Mononuclear cell (primary cell): Measurements from ENCODE around the gene COL3A1. TPM values are rescaled to one million over a fixed set of nuclear protein-coding genes. Genes with fewer than 3 reads are reported as not detected.

Experiments used
- H3K27me3 ChIP-seq: 2 replicates; pipeline ENCODE4 v1.6.0; 2011; ENCODE audit warnings: low read length, control low read depth; ENCODE audit not compliant: insufficient read depth
- H3K4me1 ChIP-seq: 2 replicates; pipeline ENCODE4 v1.5.1; 2011; ENCODE audit warnings: mild to moderate bottlenecking, low read length, control low read depth; ENCODE audit not compliant: insufficient read depth
- H3K4me3 ChIP-seq: 2 replicates; pipeline ENCODE4 v1.5.1; 2011; ENCODE audit warnings: mild to moderate bottlenecking, low read length, moderate library complexity
- H3K9me3 ChIP-seq: 2 replicates; pipeline ENCODE4 v1.5.1; 2011; ENCODE audit warnings: low read depth, mild to moderate bottlenecking, control low read depth, low read length
- total RNA-seq: library from RNA; depleted of rRNA; stranded (reverse); fragments of >200 nt; gene quantifications from one replicate; pipeline ENCODE4 v1.2.3, GENCODE V29; 2012

COL3A1 gene
- total RNA-seq, 1 donor = 0.42 TPM

DNA sequence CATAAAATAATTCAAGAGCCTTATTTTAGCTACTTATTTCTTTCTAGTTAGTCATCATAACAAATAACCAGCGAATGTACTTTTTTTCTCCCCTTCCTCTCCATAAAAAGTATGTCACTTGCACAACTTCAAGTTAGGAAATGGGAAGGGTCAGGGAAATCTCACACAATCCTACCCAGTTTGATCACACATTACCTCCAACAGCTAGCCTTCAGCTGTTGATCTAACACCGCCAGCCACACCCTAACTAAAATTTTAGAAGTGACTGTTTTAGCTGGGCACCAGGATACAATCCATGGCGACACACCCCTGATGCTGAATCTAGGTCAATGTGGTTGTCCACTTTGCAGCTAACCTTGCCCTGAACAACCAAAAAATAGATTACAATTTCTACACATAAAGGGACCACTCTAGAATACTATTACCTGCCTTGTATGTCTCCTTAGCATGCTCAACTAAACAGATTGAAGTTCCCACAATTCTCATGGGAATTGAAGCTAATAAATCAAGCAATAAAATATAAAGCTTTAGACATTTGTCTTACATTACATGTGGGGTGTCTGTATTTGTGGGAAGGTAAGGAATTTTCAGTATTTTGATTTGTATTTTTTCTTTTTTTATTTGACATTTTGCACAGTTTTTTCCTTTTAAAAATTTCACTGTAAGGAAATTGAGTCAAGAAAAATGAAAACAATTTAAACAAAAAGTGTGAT is 7.3 kb upstream of the COL3A1 start:
- Histone ChIP-seq H3K4me3 (no peak overlapping the region), H3K9me3 (no peaks in the 10 kb centered on the region), H3K4me1 (no peaks in the 10 kb centered on the region)

DNA sequence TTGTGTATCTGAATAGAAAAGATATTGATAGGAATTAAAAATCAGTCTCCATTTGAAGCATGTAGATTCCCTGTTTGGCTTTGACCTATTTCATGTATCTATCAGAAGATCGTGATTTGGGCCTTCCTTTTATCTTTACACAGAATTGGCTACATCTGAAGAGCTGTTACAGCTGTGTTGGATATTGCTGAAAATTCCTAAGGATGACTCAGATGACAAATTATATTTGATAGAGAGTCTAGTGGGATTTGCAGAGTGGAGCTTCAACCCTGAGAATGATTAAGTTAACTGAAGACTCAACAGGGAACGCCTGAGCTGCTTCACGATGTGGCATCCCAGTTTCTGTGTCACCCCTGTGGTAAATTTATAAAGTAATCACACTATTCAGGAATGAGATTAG is 4.9 kb upstream of the COL3A1 start:
- H3K4me3 ChIP-seq = no peak overlapping the region
- no peaks in the 10 kb centered on the region for H3K27me3 ChIP-seq
- H3K4me1 ChIP-seq = no peaks in the 10 kb centered on the region
- H3K9me3 ChIP-seq = no peaks in the 10 kb centered on the region

More for the DNA sequence above, 7.3 kb upstream of the COL3A1 start:
- no peaks in the 10 kb centered on the region for H3K27me3 ChIP-seq

DNA sequence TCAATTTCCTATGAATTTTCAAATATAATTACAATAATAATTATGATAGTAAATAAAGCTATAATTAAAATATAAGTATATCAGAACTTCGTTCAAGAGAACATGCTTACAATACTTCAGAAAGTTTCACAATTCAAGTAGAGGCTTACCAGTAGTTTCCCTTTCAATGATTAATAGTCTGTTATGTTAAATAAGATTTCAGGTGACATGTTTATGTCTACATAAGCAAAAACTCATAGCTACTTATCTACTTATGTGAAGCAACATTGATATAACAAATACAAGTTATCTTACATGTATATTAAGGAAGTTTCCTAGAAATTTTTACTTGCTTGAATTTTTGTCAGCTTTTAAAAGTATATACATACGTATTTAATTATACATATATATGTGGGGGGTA is 4.5 kb upstream of the COL3A1 start:
- Histone ChIP-seq H3K27me3 (no peaks in the 10 kb centered on the region), H3K4me1 (no peaks in the 10 kb centered on the region), H3K4me3 (no peak overlapping the region), H3K9me3 (no peaks in the 10 kb centered on the region)

DNA sequence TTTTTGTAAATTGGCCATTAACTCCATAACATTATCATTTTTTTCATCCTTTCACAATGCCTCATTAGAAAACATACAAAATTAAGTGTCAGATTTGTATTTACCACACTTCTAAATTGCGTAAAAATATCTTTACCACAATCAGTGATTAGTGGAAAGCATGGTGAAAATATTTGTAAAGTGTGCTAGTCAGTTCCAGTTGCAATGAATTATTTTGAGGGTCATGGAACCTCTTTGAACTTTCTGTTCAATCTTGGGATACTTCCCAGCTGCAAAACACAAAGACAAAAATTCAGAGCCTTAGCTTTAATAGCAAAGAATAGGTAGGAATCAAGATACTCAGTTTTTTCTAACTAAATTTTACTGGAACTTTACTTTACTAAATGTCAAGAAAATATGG is 4.0 kb upstream of the COL3A1 start:
- H3K27me3 ChIP-seq = no peaks in the 10 kb centered on the region
- H3K4me3 ChIP-seq = no peak overlapping the region
- H3K4me1 ChIP-seq = no peaks in the 10 kb centered on the region
- no peaks in the 10 kb centered on the region for H3K9me3 ChIP-seq

DNA sequence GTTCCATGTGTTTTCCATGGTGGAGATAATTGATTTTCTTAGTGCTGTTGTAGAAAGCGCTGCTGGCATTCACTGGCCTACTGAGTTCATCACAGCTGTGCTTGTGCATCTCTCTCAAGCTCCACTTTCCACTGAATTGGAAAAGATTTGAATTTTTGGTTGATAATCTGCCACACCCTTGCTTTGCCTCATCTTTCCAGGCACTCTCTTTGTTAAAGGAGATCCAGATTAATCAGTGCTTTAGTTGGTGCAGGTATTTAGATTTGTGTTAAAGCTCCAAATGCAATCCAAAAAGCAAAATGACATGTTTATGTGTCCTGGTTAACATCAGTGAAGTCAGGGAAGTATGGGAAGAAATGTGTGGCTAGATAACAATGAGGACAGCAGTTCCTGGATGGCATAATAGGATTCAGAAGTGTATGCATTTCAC is 2.7 kb upstream of the COL3A1 start:
- Histone ChIP-seq H3K9me3 (no peaks in the 10 kb centered on the region), H3K4me1 (no peaks in the 10 kb centered on the region), H3K4me3 (no peak overlapping the region), H3K27me3 (no peaks in the 10 kb centered on the region)

DNA sequence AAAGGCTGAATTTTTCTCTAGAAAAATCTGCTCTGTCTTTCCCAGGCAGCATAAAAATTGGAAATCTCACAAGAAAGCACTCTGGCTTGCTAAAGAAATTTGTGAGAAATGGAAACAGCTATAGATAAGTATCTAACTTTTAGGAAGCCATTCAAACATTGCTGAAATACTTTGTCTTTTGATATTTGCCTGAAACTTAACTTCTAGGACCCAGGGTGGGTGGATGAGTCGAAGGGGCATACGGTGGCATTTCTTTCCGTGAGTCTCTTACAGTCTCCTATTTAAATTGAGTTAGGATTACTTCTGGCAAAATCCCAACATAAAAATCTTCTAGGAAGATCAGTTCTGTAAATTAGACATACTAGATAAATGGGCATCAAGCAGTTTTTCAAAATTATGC is 532 bp upstream of the COL3A1 start:
- Histone ChIP-seq H3K27me3 (no peaks in the 10 kb centered on the region), H3K9me3 (no peaks in the 10 kb centered on the region), H3K4me1 (no peaks in the 10 kb centered on the region), H3K4me3 (no peak overlapping the region)

DNA sequence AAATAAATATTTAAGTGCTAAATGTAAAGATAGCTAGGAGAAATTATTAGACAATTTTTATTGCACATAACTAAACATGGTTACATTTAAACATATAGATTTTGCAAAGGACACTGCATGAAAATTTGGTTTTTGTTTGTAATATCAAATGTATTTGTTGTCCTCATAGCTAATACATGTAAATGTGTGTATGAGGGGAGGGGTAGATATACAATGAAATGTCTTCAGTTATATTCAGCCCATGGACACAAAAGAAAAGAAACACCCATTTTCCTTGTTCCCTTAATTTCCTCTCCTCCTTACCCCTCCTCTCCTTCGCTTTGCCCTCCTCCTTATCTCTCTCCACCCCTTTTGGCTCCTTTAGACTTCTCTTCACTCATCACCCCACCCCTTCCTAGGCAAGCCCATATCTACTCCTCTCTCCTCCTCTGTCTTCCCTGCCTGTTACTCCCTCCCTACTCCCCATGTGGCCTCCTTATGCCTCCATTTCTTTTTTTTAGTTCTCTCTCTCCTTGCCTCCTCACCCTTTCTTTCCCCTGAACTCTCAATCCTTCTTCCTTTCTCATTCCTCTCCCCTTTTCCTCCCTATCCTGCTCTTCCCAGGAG is 1.4 kb downstream of the COL3A1 start:
- no peaks in the 10 kb centered on the region for H3K27me3 ChIP-seq
- H3K9me3 ChIP-seq = no peaks in the 10 kb centered on the region
- no peak overlapping the region for H3K4me3 ChIP-seq
- H3K4me1 ChIP-seq = no peaks in the 10 kb centered on the region

DNA sequence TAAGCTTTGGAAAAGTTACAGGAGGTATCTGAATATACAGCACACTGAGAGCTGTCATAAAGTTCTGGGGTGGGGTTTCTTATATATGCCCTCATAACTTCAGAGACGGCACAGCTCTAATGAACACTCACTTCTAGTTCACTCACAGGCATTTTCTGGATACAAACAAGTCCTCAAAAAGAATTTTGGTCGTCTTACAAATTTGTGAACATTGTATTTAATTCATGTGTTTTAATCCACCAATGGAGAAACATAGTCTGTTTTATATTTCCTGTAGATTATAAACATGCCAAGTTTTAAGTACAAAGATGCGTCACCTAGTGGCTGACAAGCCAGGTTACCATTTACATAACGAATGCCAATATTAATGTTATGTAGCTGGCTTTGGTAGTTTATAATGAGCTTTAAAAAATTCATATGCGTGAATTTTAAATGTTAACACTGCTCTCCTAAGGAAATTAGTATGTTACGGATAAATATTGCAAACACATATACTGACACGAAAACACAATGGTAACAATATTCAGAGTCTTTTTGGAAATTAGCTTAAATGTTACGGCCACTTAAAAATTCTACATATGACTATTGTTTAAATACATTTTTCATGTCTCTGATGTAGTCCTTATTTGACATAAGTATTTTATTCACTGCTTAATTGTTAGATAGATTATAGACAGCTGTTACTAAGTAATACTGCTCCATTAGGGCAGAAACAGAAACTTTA is 2.5 kb downstream of the COL3A1 start:
- H3K4me1 ChIP-seq = no peaks in the 10 kb centered on the region
- no peaks in the 10 kb centered on the region for H3K27me3 ChIP-seq
- no peak overlapping the region for H3K4me3 ChIP-seq
- no peaks in the 10 kb centered on the region for H3K9me3 ChIP-seq

DNA sequence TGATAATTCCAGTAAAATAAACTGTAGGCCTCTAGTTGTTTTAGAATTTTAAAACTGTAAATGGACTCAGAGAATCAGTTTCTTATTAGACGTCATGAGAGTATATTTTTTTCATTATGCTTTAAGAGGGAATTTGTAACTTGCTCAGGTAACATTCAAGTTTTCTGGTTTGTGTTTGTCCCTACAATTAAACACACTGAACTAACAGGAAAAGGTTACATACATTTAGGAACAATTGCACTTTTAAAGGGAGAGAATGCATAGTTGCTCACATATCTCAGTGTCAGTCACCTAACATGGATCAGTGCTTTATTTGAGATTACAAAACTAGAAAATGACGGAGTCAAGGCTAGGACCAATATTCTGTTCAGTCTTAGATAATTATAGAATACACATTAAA is 3.1 kb downstream of the COL3A1 start:
- H3K9me3 ChIP-seq = no peaks in the 10 kb centered on the region
- H3K4me3 ChIP-seq = no peak overlapping the region
- no peaks in the 10 kb centered on the region for H3K4me1 ChIP-seq
- no peaks in the 10 kb centered on the region for H3K27me3 ChIP-seq

DNA sequence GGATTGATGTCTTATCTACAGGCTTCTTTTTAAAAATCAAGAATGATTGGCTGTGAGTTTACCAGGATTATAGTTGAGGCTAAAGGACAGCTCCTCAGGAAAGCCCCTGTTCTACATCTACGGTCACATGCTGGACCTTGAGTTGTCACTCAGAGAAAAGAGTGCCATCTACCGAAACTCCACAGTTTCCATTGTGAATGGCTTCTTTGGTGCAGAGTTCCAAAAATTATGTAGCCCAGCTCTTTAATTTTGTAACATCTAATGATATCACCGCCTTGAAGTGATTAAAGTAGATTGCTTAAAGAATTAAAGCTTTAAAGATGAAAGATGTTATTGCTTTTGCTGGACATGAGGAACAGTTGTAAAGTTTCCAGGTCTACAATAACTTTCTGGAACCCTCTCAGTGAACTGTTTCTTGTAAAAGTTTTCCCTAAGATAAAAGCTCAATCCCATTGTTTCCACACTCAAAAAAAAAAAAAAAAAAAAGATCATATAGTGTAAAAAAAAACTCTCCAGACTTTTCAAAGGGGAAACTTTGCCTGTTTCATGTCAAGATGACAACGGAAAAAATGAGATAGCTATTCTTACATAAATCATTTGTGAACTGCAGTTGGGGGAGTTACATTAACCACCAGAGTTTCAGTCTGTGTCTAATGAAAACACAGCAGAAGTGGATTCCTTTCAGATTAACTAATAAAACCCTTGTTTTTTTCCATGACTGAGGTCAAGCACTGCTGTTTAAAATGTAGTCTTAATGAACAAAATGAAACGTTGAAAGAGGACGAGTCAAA is 4.3 kb downstream of the COL3A1 start:
- Histone ChIP-seq H3K4me1 (no peaks in the 10 kb centered on the region), H3K4me3 (no peak overlapping the region), H3K27me3 (no peaks in the 10 kb centered on the region), H3K9me3 (no peaks in the 10 kb centered on the region)

DNA sequence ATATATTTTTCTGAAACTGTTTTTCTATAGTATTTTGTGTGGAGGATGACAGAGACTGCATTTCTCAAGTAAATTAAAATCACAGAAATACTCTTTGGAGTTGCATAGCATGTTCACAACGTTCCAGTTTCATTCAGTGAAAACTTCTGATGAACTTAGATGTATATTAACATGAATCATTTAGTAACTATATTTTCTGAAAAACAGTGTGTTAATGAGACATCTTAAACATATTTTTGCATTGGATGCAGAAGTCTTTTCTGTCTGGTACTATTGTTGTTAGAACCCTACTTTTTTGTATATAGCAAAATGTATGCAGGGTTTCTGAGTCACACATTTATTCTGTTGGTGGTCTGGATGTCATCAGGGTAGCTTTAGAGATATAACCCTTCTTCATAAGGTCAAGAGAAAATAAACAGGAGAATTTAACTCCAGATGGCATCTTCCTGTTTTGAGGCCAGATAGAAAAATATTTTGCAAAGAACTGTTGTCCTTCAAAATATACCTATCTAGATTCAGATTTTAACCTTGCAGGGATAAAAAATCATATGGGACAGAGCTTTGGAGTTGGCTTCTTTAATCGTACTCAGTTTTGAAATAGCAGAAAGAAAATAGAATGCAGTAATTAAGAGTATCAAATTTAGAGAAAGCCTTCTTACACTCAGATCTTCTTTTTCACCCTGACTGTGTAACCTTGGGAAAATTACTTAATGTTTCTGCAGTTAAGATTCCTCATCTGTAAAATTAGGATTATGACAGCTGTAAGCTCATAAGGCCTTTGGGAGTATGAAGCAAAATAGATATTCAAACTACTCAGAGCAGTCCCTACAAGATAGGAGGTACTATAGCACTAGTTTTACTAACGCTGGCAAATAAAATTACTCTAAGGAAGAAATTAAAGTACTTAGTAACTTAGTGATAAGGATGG is 5.3 kb downstream of the COL3A1 start:
- Histone ChIP-seq H3K4me1 (no peaks in the 10 kb centered on the region), H3K9me3 (no peaks in the 10 kb centered on the region), H3K4me3 (no peak overlapping the region), H3K27me3 (no peaks in the 10 kb centered on the region)

DNA sequence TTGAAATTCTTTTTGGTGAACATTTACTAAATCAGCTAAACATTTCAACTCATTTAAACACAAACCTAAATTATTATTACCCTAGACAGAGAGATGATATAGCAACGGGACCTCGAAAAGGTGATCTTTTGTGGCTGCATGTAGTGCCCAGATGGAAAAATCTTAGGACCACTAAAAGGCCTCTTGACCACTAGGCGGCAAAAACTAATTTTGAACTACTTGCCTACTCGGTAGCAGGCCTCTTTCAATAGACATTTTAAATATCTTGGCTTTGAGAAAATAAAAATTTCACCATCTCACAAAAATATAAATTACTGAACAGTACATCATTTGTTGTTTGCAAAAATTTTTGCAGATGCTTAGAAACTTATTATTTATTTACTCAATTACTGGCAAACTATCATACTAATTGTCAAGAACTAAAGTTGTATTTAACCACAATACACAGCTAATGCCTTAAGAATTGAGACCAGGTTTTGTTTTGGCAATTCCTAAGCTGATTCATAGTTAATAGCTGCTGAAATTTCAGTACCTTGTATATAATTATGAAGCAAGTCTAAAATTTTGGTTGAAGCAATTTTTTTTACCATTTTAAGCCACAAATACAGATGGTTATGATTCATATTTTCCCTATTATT is 9.4 kb downstream of the COL3A1 start:
- Histone ChIP-seq H3K9me3 (no peaks in the 10 kb centered on the region), H3K4me3 (no peak overlapping the region), H3K27me3 (no peaks in the 10 kb centered on the region), H3K4me1 (no peaks in the 10 kb centered on the region)

DNA sequence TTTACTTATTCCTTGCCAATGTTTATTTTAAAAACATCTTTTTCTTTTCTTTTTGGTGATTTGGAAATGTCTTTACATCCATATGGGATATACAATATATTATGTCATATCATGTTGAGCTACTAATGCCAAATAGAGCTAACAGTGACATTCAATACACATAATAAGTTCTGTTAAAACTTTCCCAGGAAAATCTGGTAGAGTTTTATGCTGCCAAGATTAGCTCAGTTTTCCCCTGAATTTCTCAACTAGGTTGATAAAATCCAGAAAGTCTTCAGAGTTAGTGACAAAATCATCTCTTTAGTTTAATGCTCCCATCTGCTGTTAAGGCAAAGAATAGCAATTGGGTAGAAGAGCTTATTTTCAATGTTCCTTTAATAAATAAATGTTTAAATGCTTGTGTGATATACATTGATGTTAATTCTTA is 9.9 kb downstream of the COL3A1 start:
- H3K9me3 ChIP-seq = no peaks in the 10 kb centered on the region
- H3K4me3 ChIP-seq = no peak overlapping the region
- H3K27me3 ChIP-seq = no peaks in the 10 kb centered on the region
- H3K4me1 ChIP-seq = no peaks in the 10 kb centered on the region

DNA sequence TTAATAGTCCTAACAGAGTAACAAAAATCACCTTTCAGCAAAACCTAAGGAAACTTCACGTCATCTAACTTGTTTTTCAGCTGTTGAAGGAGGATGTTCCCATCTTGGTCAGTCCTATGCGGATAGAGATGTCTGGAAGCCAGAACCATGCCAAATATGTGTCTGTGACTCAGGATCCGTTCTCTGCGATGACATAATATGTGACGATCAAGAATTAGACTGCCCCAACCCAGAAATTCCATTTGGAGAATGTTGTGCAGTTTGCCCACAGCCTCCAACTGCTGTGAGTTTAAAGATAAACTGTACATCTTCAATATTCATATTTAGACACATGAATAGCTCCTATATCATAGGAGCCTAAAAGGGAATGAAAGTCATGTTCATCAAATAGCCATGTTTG is 10.5 kb downstream of the COL3A1 start:
- no peaks in the 10 kb centered on the region for H3K9me3 ChIP-seq
- no peaks in the 10 kb centered on the region for H3K27me3 ChIP-seq
- no peaks in the 10 kb centered on the region for H3K4me1 ChIP-seq
- no peak overlapping the region for H3K4me3 ChIP-seq
